HG03064 (cell line): ENCODE data around the gene KRTAP12-4.
"Not testable (repeated sequence)": the region's sequence is repeated elsewhere in the genome, so short reads cannot be mapped to it uniquely, and the experiment has no call there.

Source experiments
- ATAC-seq: cut with Tn5 transposase; IDR thresholded peaks from one replicate; pipeline ENCODE4 v1.9.1; 2021; ENCODE audit warnings: low read depth; ENCODE audit not compliant: unreplicated experiment

KRTAP12-4 gene

GRCh38 chr21:44687671-44688070 is 33.2 kb upstream of the KRTAP12-4 start:
- no peak for ATAC-seq

- ATAC-seq, result no peak
Observed at GRCh38 chr21:44686843-44687561, 32.5 kb upstream of the KRTAP12-4 start.

GRCh38 chr21:44686000-44686781 is 31.7 kb upstream of the KRTAP12-4 start:
- ATAC-seq, result no peak

GRCh38 chr21:44685050-44685449 is 30.6 kb upstream of the KRTAP12-4 start:
- ATAC-seq, result not testable (repeated sequence)

GRCh38 chr21:44684483-44684882 is 30.0 kb upstream of the KRTAP12-4 start:
- no peak for ATAC-seq

GRCh38 chr21:44684077-44684476 is 29.6 kb upstream of the KRTAP12-4 start:
- no peak for ATAC-seq

- no peak for ATAC-seq
Observed at GRCh38 chr21:44682580-44683151, 28.2 kb upstream of the KRTAP12-4 start.

- ATAC-seq, result no peak
Observed at GRCh38 chr21:44681861-44682579, 27.6 kb upstream of the KRTAP12-4 start, which contains the start of gene KRTAP12-1. TSS of gene KRTAP12-1 (minus strand) at chr21:44682163. CDS start at chr21:44682123, 40 bp downstream.

GRCh38 chr21:44681152-44681551 is 26.7 kb upstream of the KRTAP12-4 start:
- no peak for ATAC-seq

GRCh38 chr21:44677881-44678280 is 23.4 kb upstream of the KRTAP12-4 start:
- ATAC-seq, result no peak

- no peak for ATAC-seq
Observed at GRCh38 chr21:44671911-44672310, 17.5 kb upstream of the KRTAP12-4 start.

- no peak for ATAC-seq
Observed at GRCh38 chr21:44670642-44671432, 16.4 kb upstream of the KRTAP12-4 start.

GRCh38 chr21:44667612-44668011 is 13.2 kb upstream of the KRTAP12-4 start:
- ATAC-seq, result no peak

- no peak for ATAC-seq
Observed at GRCh38 chr21:44666401-44667320, 12.2 kb upstream of the KRTAP12-4 start, which contains the start of gene KRTAP12-2. TSS of gene KRTAP12-2 (minus strand) at chr21:44666927. CDS start at chr21:44666886, 41 bp downstream.

GRCh38 chr21:44664691-44665090 is 10.2 kb upstream of the KRTAP12-4 start:
- no peak for ATAC-seq

GRCh38 chr21:44661567-44661966 is 7.1 kb upstream of the KRTAP12-4 start:
- not testable (repeated sequence) for ATAC-seq

GRCh38 chr21:44658913-44659595 is 4.6 kb upstream of the KRTAP12-4 start:
- ATAC-seq, result no peak

- ATAC-seq, result no peak
Observed at GRCh38 chr21:44658541-44658910, 4.1 kb upstream of the KRTAP12-4 start.
